Measurements from ENCODE around the gene SDK1.

Gene SDK1

GRCh38 chr7:4269746-4270145, 968.7 kb downstream of the SDK1 start:
- DNase-seq (ENCODE audit: low read depth), result no peak
- TF ChIP-seq CTCF (IDR thresholded peaks at IDR 0.05; ENCODE audit: control insufficient read depth, extremely low read depth, insufficient read depth), result no peak
- H3K4me3 ChIP-seq (ENCODE audit: low read depth, low read length), result no peak overlapping the region

GRCh38 chr7:4270268-4270667, 969.2 kb downstream of the SDK1 start:
- H3K4me3 ChIP-seq (ENCODE audit: low read depth, low read length), result no peak overlapping the region
- no peak for DNase-seq (ENCODE audit: low read depth)
- no peak for TF ChIP-seq CTCF (IDR thresholded peaks at IDR 0.05; ENCODE audit: control insufficient read depth, extremely low read depth, insufficient read depth)

- DNase-seq (ENCODE audit: low read depth), result no peak
- no peak for TF ChIP-seq CTCF (IDR thresholded peaks at IDR 0.05; ENCODE audit: control insufficient read depth, extremely low read depth, insufficient read depth)
These were observed 970.1 kb downstream of the SDK1 start for GRCh38 chr7:4270941-4271715.

GRCh38 chr7:4271716-4272015, 970.6 kb downstream of the SDK1 start:
- no peak for TF ChIP-seq CTCF (IDR thresholded peaks at IDR 0.05; ENCODE audit: control insufficient read depth, extremely low read depth, insufficient read depth)
- no peak overlapping the region for H3K4me3 ChIP-seq (ENCODE audit: low read depth, low read length)
- DNase-seq (ENCODE audit: low read depth), result no peak

More at GRCh38 chr7:4270941-4271715, 970.1 kb downstream of the SDK1 start:
- H3K4me3 ChIP-seq (ENCODE audit: low read depth, low read length), result no peak overlapping the region

GRCh38 chr7:4272141-4272540, 971.1 kb downstream of the SDK1 start:
- TF ChIP-seq CTCF (IDR thresholded peaks at IDR 0.05; ENCODE audit: control insufficient read depth, extremely low read depth, insufficient read depth), result no peak
- no peak overlapping the region for H3K4me3 ChIP-seq (ENCODE audit: low read depth, low read length)
- DNase-seq (ENCODE audit: low read depth), result no peak

- TF ChIP-seq CTCF (IDR thresholded peaks at IDR 0.05; ENCODE audit: control insufficient read depth, extremely low read depth, insufficient read depth), result no peak
- no peak for DNase-seq (ENCODE audit: low read depth)
- H3K4me3 ChIP-seq (ENCODE audit: low read depth, low read length), result no peak overlapping the region
These were observed 972.6 kb downstream of the SDK1 start for GRCh38 chr7:4273566-4274230.
